ENCODE data around the gene SLC15A5.

SLC15A5 gene

GRCh38 chr12:16261944-16262475 lies 15.5 kb downstream of the SLC15A5 start:
- no peak overlapping the region for H3K4me3 ChIP-seq (ENCODE audit: low read depth, low read length)

GRCh38 chr12:16260206-16260605 lies 17.3 kb downstream of the SLC15A5 start:
- H3K4me3 ChIP-seq (ENCODE audit: low read depth, low read length), result no peak overlapping the region

GRCh38 chr12:16258963-16259362 lies 18.5 kb downstream of the SLC15A5 start:
- no peak overlapping the region for H3K4me3 ChIP-seq (ENCODE audit: low read depth, low read length)

- H3K4me3 ChIP-seq (ENCODE audit: low read depth, low read length), result no peak overlapping the region
Measured at GRCh38 chr12:16246264-16246663, 31.2 kb downstream of the SLC15A5 start.

GRCh38 chr12:16245209-16245608 lies 32.3 kb downstream of the SLC15A5 start:
- H3K4me3 ChIP-seq (ENCODE audit: low read depth, low read length), result no peak overlapping the region

GRCh38 chr12:16243487-16244412 lies 33.7 kb downstream of the SLC15A5 start:
- no peak overlapping the region for H3K4me3 ChIP-seq (ENCODE audit: low read depth, low read length)

- H3K4me3 ChIP-seq (ENCODE audit: low read depth, low read length), result no peak overlapping the region
Measured at GRCh38 chr12:16241346-16241745, 36.1 kb downstream of the SLC15A5 start.

- no peak overlapping the region for H3K4me3 ChIP-seq (ENCODE audit: low read depth, low read length)
Measured at GRCh38 chr12:16238661-16239060, 38.8 kb downstream of the SLC15A5 start.

GRCh38 chr12:16229676-16230075 lies 47.8 kb downstream of the SLC15A5 start:
- H3K4me3 ChIP-seq (ENCODE audit: low read depth, low read length), result no peak overlapping the region

GRCh38 chr12:16228067-16228466 lies 49.4 kb downstream of the SLC15A5 start:
- H3K4me3 ChIP-seq (ENCODE audit: low read depth, low read length), result no peak overlapping the region

- H3K4me3 ChIP-seq (ENCODE audit: low read depth, low read length), result no peak overlapping the region
Measured at GRCh38 chr12:16225692-16226091, 51.8 kb downstream of the SLC15A5 start.

- H3K4me3 ChIP-seq (ENCODE audit: low read depth, low read length), result no peak overlapping the region
Measured at GRCh38 chr12:16224196-16224595, 53.3 kb downstream of the SLC15A5 start.

- no peak overlapping the region for H3K4me3 ChIP-seq (ENCODE audit: low read depth, low read length)
Measured at GRCh38 chr12:16221776-16222175, 55.7 kb downstream of the SLC15A5 start.

- no peak overlapping the region for H3K4me3 ChIP-seq (ENCODE audit: low read depth, low read length)
Measured at GRCh38 chr12:16220120-16220519, 57.4 kb downstream of the SLC15A5 start.

GRCh38 chr12:16218934-16219751 lies 58.3 kb downstream of the SLC15A5 start:
- H3K4me3 ChIP-seq (ENCODE audit: low read depth, low read length), result no peak overlapping the region

- no peak overlapping the region for H3K4me3 ChIP-seq (ENCODE audit: low read depth, low read length)
Measured at GRCh38 chr12:16218234-16218633, 59.3 kb downstream of the SLC15A5 start.

- no peak overlapping the region for H3K4me3 ChIP-seq (ENCODE audit: low read depth, low read length)
Measured at GRCh38 chr12:16211731-16212130, 65.8 kb downstream of the SLC15A5 start.

GRCh38 chr12:16198884-16199283 lies 78.6 kb downstream of the SLC15A5 start:
- no peak overlapping the region for H3K4me3 ChIP-seq (ENCODE audit: low read depth, low read length)

GRCh38 chr12:16197600-16197999 lies 79.9 kb downstream of the SLC15A5 start:
- no peak overlapping the region for H3K4me3 ChIP-seq (ENCODE audit: low read depth, low read length)

GRCh38 chr12:16189849-16190248 lies 87.6 kb downstream of the SLC15A5 start:
- no peak overlapping the region for H3K4me3 ChIP-seq (ENCODE audit: low read depth, low read length)

- H3K4me3 ChIP-seq (ENCODE audit: low read depth, low read length), result no peak overlapping the region
Measured at GRCh38 chr12:16187660-16188059, 89.8 kb downstream of the SLC15A5 start.

GRCh38 chr12:16184681-16185080 lies 92.8 kb downstream of the SLC15A5 start:
- H3K4me3 ChIP-seq (ENCODE audit: low read depth, low read length), result no peak overlapping the region
